Stimulated activated memory B cell treated with anti-CD40 and anti-IgM and Interleukin-4, amounts not matched to agents 10 μg/mL and 1 μg/mL and 100 μg/mL, for 72 hours (primary cell): Measurements from ENCODE around the gene OSBPL10.
A peak's percentile ranks its signal among the peaks of the same experiment; 100 is the strongest.

ENCODE experiments used
- ATAC-seq: fragments of 150-1000 bp; cut with Tn5 transposase; 2 replicates; pipeline ENCODE4 v1.10.0; 2021
- H3K27ac Mint-ChIP-seq: one replicate; pipeline ENCODE4 v1.8.0; 2022; ENCODE audit warnings: mild to moderate bottlenecking, mixed read lengths
- H3K27me3 Mint-ChIP-seq: one replicate; pipeline ENCODE4 v1.8.0; 2022; ENCODE audit warnings: mixed read lengths
- H3K36me3 Mint-ChIP-seq: one replicate; pipeline ENCODE4 v1.8.0; 2022; ENCODE audit warnings: mixed read lengths
- H3K4me1 Mint-ChIP-seq: one replicate; pipeline ENCODE4 v1.8.0; 2022; ENCODE audit warnings: mixed read lengths
- H3K4me3 Mint-ChIP-seq: one replicate; pipeline ENCODE4 v1.8.0; 2022; ENCODE audit warnings: mild to moderate bottlenecking, moderate library complexity, mixed read lengths
- H3K9me3 Mint-ChIP-seq: one replicate; pipeline ENCODE4 v1.8.0; 2022; ENCODE audit warnings: mixed read lengths

OSBPL10 gene

GRCh38 chr3:31755926-31756658 lies 225.0 kb downstream of the OSBPL10 start:
- H3K36me3 Mint-ChIP-seq: peaks cover 58% of the 10 kb centered on the region
- peak overlapping the region; percentile 59 for H3K27ac Mint-ChIP-seq
- H3K27me3 Mint-ChIP-seq: no peaks in the 10 kb centered on the region
- no peak overlapping the region for H3K4me3 Mint-ChIP-seq
- H3K9me3 Mint-ChIP-seq: no peaks in the 10 kb centered on the region
- H3K4me1 Mint-ChIP-seq: peaks cover 74% of the 10 kb centered on the region
- peak; percentile 58 for ATAC-seq

- peak; percentile 80 for ATAC-seq
- peaks cover 69% of the 10 kb centered on the region for H3K4me1 Mint-ChIP-seq
- peak overlapping the region; percentile 59 for H3K27ac Mint-ChIP-seq
- peak overlapping the region; percentile 7 for H3K4me3 Mint-ChIP-seq
- H3K9me3 Mint-ChIP-seq: no peaks in the 10 kb centered on the region
- H3K36me3 Mint-ChIP-seq: peaks cover 54% of the 10 kb centered on the region
- no peaks in the 10 kb centered on the region for H3K27me3 Mint-ChIP-seq
Observed at GRCh38 chr3:31754575-31755278, 226.3 kb downstream of the OSBPL10 start.

GRCh38 chr3:31753050-31753425 lies 228.0 kb downstream of the OSBPL10 start:
- no peaks in the 10 kb centered on the region for H3K27me3 Mint-ChIP-seq
- H3K4me3 Mint-ChIP-seq: no peak overlapping the region
- peak overlapping the region; percentile 59 for H3K27ac Mint-ChIP-seq
- H3K4me1 Mint-ChIP-seq: peaks cover 56% of the 10 kb centered on the region
- H3K36me3 Mint-ChIP-seq: peaks cover 48% of the 10 kb centered on the region
- no peak for ATAC-seq
- H3K9me3 Mint-ChIP-seq: no peaks in the 10 kb centered on the region

GRCh38 chr3:31752305-31753049 lies 228.6 kb downstream of the OSBPL10 start:
- no peaks in the 10 kb centered on the region for H3K9me3 Mint-ChIP-seq
- peaks cover 50% of the 10 kb centered on the region for H3K4me1 Mint-ChIP-seq
- no peak for ATAC-seq
- H3K27me3 Mint-ChIP-seq: no peaks in the 10 kb centered on the region
- H3K27ac Mint-ChIP-seq: peak overlapping the region; percentile 22
- peaks cover 52% of the 10 kb centered on the region for H3K36me3 Mint-ChIP-seq
- H3K4me3 Mint-ChIP-seq: no peak overlapping the region

GRCh38 chr3:31750341-31750740 lies 230.7 kb downstream of the OSBPL10 start:
- Mint-ChIP-seq H3K9me3 (no peaks in the 10 kb centered on the region), H3K4me3 (no peak overlapping the region), H3K27ac (no peak overlapping the region), H3K36me3 (peaks cover 53% of the 10 kb centered on the region), H3K27me3 (no peaks in the 10 kb centered on the region), H3K4me1 (peaks cover 29% of the 10 kb centered on the region)
- ATAC-seq: no peak

- no peak overlapping the region for H3K4me3 Mint-ChIP-seq
Observed at GRCh38 chr3:31748933-31749295, 232.1 kb downstream of the OSBPL10 start.

GRCh38 chr3:31748281-31748932 lies 232.7 kb downstream of the OSBPL10 start:
- no peaks in the 10 kb centered on the region for H3K9me3 Mint-ChIP-seq
- peaks cover 55% of the 10 kb centered on the region for H3K36me3 Mint-ChIP-seq
- no peak for ATAC-seq
- H3K4me1 Mint-ChIP-seq: peaks cover 9% of the 10 kb centered on the region
- H3K27ac Mint-ChIP-seq: peak overlapping the region; percentile 17
- H3K27me3 Mint-ChIP-seq: no peaks in the 10 kb centered on the region
- no peak overlapping the region for H3K4me3 Mint-ChIP-seq

More at GRCh38 chr3:31748933-31749295, 232.1 kb downstream of the OSBPL10 start:
- Mint-ChIP-seq H3K27me3 (no peaks in the 10 kb centered on the region), H3K4me1 (peaks cover 14% of the 10 kb centered on the region), H3K36me3 (peaks cover 55% of the 10 kb centered on the region), H3K9me3 (no peaks in the 10 kb centered on the region), H3K27ac (peak overlapping the region; percentile 17)
- no peak for ATAC-seq

GRCh38 chr3:31747785-31748184 lies 233.3 kb downstream of the OSBPL10 start:
- ATAC-seq: no peak
- peaks cover 9% of the 10 kb centered on the region for H3K4me1 Mint-ChIP-seq
- no peak overlapping the region for H3K27ac Mint-ChIP-seq
- no peaks in the 10 kb centered on the region for H3K27me3 Mint-ChIP-seq
- no peak overlapping the region for H3K4me3 Mint-ChIP-seq
- H3K36me3 Mint-ChIP-seq: peaks cover 56% of the 10 kb centered on the region
- no peaks in the 10 kb centered on the region for H3K9me3 Mint-ChIP-seq

GRCh38 chr3:31744913-31745312 lies 236.1 kb downstream of the OSBPL10 start:
- Mint-ChIP-seq H3K4me3 (no peak overlapping the region), H3K4me1 (peaks cover 5% of the 10 kb centered on the region), H3K9me3 (no peaks in the 10 kb centered on the region), H3K27ac (no peak overlapping the region), H3K27me3 (no peaks in the 10 kb centered on the region), H3K36me3 (peaks cover 59% of the 10 kb centered on the region)
- no peak for ATAC-seq

GRCh38 chr3:31743331-31744089 lies 237.6 kb downstream of the OSBPL10 start:
- H3K27me3 Mint-ChIP-seq: no peaks in the 10 kb centered on the region
- no peaks in the 10 kb centered on the region for H3K9me3 Mint-ChIP-seq
- no peak for ATAC-seq
- no peak overlapping the region for H3K4me3 Mint-ChIP-seq
- no peak overlapping the region for H3K27ac Mint-ChIP-seq
- H3K4me1 Mint-ChIP-seq: peaks cover 5% of the 10 kb centered on the region
- peaks cover 61% of the 10 kb centered on the region for H3K36me3 Mint-ChIP-seq

GRCh38 chr3:31740397-31740796 lies 240.7 kb downstream of the OSBPL10 start:
- Mint-ChIP-seq H3K27ac (peak overlapping the region; percentile 57), H3K4me3 (no peak overlapping the region), H3K36me3 (peaks cover 69% of the 10 kb centered on the region), H3K9me3 (no peaks in the 10 kb centered on the region), H3K27me3 (no peaks in the 10 kb centered on the region), H3K4me1 (peaks cover 25% of the 10 kb centered on the region)
- ATAC-seq: no peak

GRCh38 chr3:31738412-31738811 lies 242.7 kb downstream of the OSBPL10 start:
- Mint-ChIP-seq H3K27ac (no peak overlapping the region), H3K4me3 (no peak overlapping the region)
- ATAC-seq: no peak

GRCh38 chr3:31735667-31736066 lies 245.4 kb downstream of the OSBPL10 start:
- Mint-ChIP-seq H3K27ac (peak overlapping the region; percentile 46), H3K4me3 (no peak overlapping the region)

More at GRCh38 chr3:31738412-31738811, 242.7 kb downstream of the OSBPL10 start:
- H3K36me3 Mint-ChIP-seq: peaks cover 52% of the 10 kb centered on the region
- H3K27me3 Mint-ChIP-seq: no peaks in the 10 kb centered on the region
- H3K4me1 Mint-ChIP-seq: peaks cover 28% of the 10 kb centered on the region
- H3K9me3 Mint-ChIP-seq: no peaks in the 10 kb centered on the region

GRCh38 chr3:31733234-31733667 lies 247.8 kb downstream of the OSBPL10 start:
- peaks cover 29% of the 10 kb centered on the region for H3K4me1 Mint-ChIP-seq
- no peaks in the 10 kb centered on the region for H3K9me3 Mint-ChIP-seq
- no peak overlapping the region for H3K27ac Mint-ChIP-seq
- H3K27me3 Mint-ChIP-seq: no peaks in the 10 kb centered on the region
- H3K4me3 Mint-ChIP-seq: no peak overlapping the region
- ATAC-seq: no peak
- H3K36me3 Mint-ChIP-seq: peaks cover 62% of the 10 kb centered on the region

More at GRCh38 chr3:31735667-31736066, 245.4 kb downstream of the OSBPL10 start:
- no peaks in the 10 kb centered on the region for H3K27me3 Mint-ChIP-seq
- H3K4me1 Mint-ChIP-seq: peaks cover 29% of the 10 kb centered on the region
- no peak for ATAC-seq
- no peaks in the 10 kb centered on the region for H3K9me3 Mint-ChIP-seq
- peaks cover 49% of the 10 kb centered on the region for H3K36me3 Mint-ChIP-seq
